Skin epidermis (tissue), 12 donors: ENCODE data around the gene MYH16.
"Not testable (repeated sequence)": the region's sequence is repeated elsewhere in the genome, so short reads cannot be mapped to it uniquely, and the experiment has no call there.

ENCODE experiments used
- H3K27ac ChIP-seq, 21 experiments: fragments of 200-600 bp; sonication (generic) in 11 of 21; one replicate each; pipeline ENCODE4 v1.5.0; 2020; ENCODE audit warnings: mild to moderate bottlenecking in 3 of 21, inconsistent platforms in 2 of 21, moderate library complexity in 2 of 21
- H3K4me3 ChIP-seq, 7 experiments: fragments of 200-600 bp; sonication (generic) in 2 of 7; one replicate each; pipeline ENCODE4 v1.5.0; 2020; ENCODE audit warnings: inconsistent platforms in 2 of 7, mild to moderate bottlenecking in 2 of 7, moderate library complexity in 1 of 7

MYH16 gene

DNA sequence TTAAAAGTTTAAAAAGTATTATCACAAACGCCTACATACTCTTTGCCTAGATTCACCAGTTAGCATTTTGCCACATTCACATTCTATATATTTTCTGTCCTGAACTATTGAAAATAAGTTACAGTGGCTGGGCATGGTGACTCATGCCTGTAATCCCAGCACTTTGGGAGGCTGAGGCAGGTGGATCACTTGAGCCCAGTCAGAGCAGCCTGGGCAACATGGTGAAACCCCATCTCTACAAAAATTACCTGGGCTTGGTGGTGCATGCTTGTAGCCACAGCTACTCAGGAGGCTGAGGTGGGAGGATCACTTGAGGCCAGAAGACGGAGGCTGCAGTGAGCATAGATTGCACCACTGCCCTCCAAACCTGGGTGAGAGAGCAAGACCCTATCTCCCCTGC, 58.4 kb downstream of the MYH16 start:
- Histone ChIP-seq H3K27ac (peak overlapping the region in 1 of 21 experiments; percentile 23), H3K4me3 (no peak overlapping the region)

DNA sequence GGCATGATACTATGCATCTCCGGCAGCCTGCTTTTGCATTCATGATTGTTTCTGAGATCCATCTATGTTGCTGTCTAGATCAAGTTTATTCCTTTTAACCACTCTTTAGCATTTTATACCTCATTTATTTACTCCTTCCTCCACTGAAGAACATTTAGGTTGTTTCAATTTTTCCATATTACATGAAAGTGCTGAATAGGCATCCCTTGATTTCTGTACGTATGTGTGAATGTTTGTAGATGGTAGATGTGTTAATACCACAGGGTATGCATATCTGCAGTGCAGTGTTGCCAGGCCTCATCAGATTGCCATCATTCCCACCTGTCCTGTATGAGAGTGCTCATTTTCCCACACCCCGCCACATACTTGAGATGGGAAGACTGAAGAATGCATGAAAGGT, 67.0 kb downstream of the MYH16 start:
- Histone ChIP-seq H3K4me3 (no peak overlapping the region), H3K27ac (no peak overlapping the region)

DNA sequence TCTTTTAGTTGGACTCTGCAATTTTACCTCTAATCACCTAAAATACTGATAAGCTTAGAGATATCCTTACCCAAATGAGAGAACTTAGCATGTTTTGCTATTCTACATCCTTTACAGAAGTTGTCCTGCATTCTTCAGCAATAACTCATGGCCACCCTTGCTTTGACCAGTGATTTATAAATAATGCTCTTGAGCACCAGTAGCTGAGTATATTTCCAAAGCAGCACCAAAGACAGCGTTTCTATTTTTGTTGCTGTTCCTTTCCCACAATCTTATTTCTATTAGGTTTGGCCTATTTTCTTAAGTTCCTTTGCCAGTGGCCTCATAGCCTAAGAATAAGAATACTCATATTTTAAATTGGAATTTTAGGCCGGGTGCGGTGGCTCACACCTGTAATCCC, 68.0 kb downstream of the MYH16 start:
- H3K4me3 ChIP-seq = no peak overlapping the region
- no peak overlapping the region for H3K27ac ChIP-seq

- no peak overlapping the region for H3K4me3 ChIP-seq
- no peak overlapping the region for H3K27ac ChIP-seq
Measured at GRCh38 chr7:99344061-99344647, 71.5 kb downstream of the MYH16 start.

GRCh38 chr7:99350641-99351040, 78.0 kb downstream of the MYH16 start:
- not testable (repeated sequence) for H3K4me3 ChIP-seq, H3K27ac ChIP-seq

- H3K27ac ChIP-seq = no peak overlapping the region
- no peak overlapping the region for H3K4me3 ChIP-seq
Measured at GRCh38 chr7:99352247-99352646, 79.6 kb downstream of the MYH16 start.

GRCh38 chr7:99355098-99355497, 82.5 kb downstream of the MYH16 start:
- Histone ChIP-seq H3K4me3 (no peak overlapping the region), H3K27ac (no peak overlapping the region)

GRCh38 chr7:99357701-99358490, 85.3 kb downstream of the MYH16 start:
- H3K4me3 ChIP-seq = no peak overlapping the region
- peak overlapping the region in 1 of 21 experiments; percentile 49 for H3K27ac ChIP-seq

- H3K27ac ChIP-seq, H3K4me3 ChIP-seq: not testable (repeated sequence)
Measured at GRCh38 chr7:99358521-99358920, 85.9 kb downstream of the MYH16 start.

- no peak overlapping the region for H3K27ac ChIP-seq
Measured at GRCh38 chr7:99359465-99360154, 87.0 kb downstream of the MYH16 start.

More at GRCh38 chr7:99359465-99360154, 87.0 kb downstream of the MYH16 start:
- H3K4me3 ChIP-seq = no peak overlapping the region
